ENCODE results near the gene FAM13B. TPM values are rescaled to one million over a fixed set of nuclear protein-coding genes. Genes with fewer than 3 reads are reported as not detected.

Gene FAM13B
- polyA plus RNA-seq, 3 donors: 11.5 to 17.0 (median 12.9) TPM

DNA sequence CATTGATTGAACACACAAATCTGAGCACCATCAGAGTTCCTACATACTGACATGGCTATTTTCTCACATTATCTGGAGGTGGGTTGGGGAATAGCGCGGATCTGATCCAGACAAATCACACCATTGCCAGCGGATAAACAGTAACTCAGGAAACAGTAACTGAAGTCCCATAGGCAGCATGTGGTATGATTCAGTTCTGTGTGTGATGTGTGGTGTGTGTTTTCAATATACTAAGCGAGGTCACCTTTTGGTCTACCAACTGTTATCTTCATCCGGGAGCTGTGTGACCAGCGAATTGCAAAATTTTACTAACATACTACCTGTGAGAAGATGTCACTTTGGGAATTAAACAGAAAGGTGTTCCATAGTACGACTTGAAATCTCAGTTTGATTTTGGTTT is 93.5 kb downstream of the FAM13B start:
- intact Hi-C loops (cut with micrococcal nuclease): no loop called here
- H3K4me3 ChIP-seq (replicated peaks in 1 of 3; ENCODE audit: low read depth in 2 of 3, low read length in 3 of 3): no peak overlapping the region
- H3K9me3 ChIP-seq (replicated peaks in 1 of 2; ENCODE audit: control insufficient read depth in 1 of 2, insufficient read depth in 1 of 2, low read length in 2 of 2): no peaks in the 10 kb centered on the region
- H3K9ac ChIP-seq (ENCODE audit: insufficient read depth, low read length, poor library complexity, severe bottlenecking): no peak overlapping the region
- H2AFZ ChIP-seq (ENCODE audit: insufficient read depth, low read depth, low read length, poor library complexity, severe bottlenecking): no peak overlapping the region
- no peaks in the 10 kb centered on the region for H3K4me1 Mint-ChIP-seq
- H3K27ac ChIP-seq (ENCODE audit: low read depth in 1 of 2, low read length in 2 of 2): no peak overlapping the region
- peaks cover 64 to 81% of the 10 kb centered on the region in 2 donors for H3K36me3 ChIP-seq (replicated peaks in 1 of 2; ENCODE audit: control insufficient read depth in 1 of 2, insufficient read depth in 2 of 2, low read length in 2 of 2)
- no peaks in the 10 kb centered on the region for H3K27me3 Mint-ChIP-seq (ENCODE audit: low read depth in 3 of 3)
- no peaks in the 10 kb centered on the region for H4K20me1 ChIP-seq (ENCODE audit: insufficient read depth, low read length)
- no peak overlapping the region for H3K4me3 Mint-ChIP-seq
- no CpG with 5 or more reads among the region's 7 CpGs for WGBS (ENCODE audit: insufficient coverage)
- H3K9me3 Mint-ChIP-seq: no peaks in the 10 kb centered on the region
- no peak overlapping the region for H3K4me2 ChIP-seq (replicated peaks; ENCODE audit: extremely low read depth, low read length, poor library complexity, severe bottlenecking)
- no peak overlapping the region for H3K27ac Mint-ChIP-seq
- peaks cover 64 to 73% of the 10 kb centered on the region in 2 donors for H3K36me3 Mint-ChIP-seq
- no peak for DNase-seq
- TF ChIP-seq, protein P1, sequence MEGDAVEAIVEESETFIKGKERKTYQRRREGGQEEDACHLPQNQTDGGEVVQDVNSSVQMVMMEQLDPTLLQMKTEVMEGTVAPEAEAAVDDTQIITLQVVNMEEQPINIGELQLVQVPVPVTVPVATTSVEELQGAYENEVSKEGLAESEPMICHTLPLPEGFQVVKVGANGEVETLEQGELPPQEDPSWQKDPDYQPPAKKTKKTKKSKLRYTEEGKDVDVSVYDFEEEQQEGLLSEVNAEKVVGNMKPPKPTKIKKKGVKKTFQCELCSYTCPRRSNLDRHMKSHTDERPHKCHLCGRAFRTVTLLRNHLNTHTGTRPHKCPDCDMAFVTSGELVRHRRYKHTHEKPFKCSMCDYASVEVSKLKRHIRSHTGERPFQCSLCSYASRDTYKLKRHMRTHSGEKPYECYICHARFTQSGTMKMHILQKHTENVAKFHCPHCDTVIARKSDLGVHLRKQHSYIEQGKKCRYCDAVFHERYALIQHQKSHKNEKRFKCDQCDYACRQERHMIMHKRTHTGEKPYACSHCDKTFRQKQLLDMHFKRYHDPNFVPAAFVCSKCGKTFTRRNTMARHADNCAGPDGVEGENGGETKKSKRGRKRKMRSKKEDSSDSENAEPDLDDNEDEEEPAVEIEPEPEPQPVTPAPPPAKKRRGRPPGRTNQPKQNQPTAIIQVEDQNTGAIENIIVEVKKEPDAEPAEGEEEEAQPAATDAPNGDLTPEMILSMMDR (IDR thresholded peaks at IDR 0.05): no peak
- H3K4me1 ChIP-seq (ENCODE audit: control insufficient read depth in 1 of 2, insufficient read depth in 2 of 2, low read length in 2 of 2): no peaks in the 10 kb centered on the region
- H3K27me3 ChIP-seq (ENCODE audit: control insufficient read depth in 2 of 2, insufficient read depth in 2 of 2, low read length in 2 of 2): no peaks in the 10 kb centered on the region
- no peaks in the 10 kb centered on the region for H3K79me2 ChIP-seq (ENCODE audit: insufficient read depth, low read length)

DNA sequence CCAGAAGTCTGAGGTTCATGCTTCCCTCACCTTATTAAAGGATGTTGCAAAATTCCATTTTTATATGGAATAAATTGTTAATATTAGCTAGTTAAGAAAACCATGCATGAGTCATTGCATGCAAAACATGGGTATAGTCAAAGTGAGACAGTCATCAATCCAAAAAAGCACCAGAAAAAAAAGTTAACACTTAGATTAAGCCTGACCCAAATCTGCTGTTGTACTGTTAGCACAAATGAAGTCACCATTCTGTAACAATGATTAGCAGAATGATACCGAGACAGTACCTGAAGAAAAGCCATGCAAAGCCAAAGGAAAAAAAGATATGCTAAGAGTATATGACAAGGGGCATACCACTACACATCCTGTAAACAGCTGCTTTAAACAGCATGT is 94.1 kb downstream of the FAM13B start:
- Mint-ChIP-seq H3K4me1 (no peaks in the 10 kb centered on the region), H3K27ac (no peak overlapping the region), H3K27me3 (ENCODE audit: low read depth in 3 of 3) (no peaks in the 10 kb centered on the region), H3K9me3 (no peaks in the 10 kb centered on the region), H3K36me3 (peaks cover 58 to 67% of the 10 kb centered on the region in 2 donors), H3K4me3 (no peak overlapping the region)
- H3K4me1 ChIP-seq (ENCODE audit: control insufficient read depth in 1 of 2, insufficient read depth in 2 of 2, low read length in 2 of 2): no peaks in the 10 kb centered on the region
- no peaks in the 10 kb centered on the region for H3K27me3 ChIP-seq (ENCODE audit: control insufficient read depth in 2 of 2, insufficient read depth in 2 of 2, low read length in 2 of 2)
- WGBS (ENCODE audit: insufficient coverage): no CpG with 5 or more reads among the region's 1 CpG
- no peak overlapping the region for H3K9ac ChIP-seq (ENCODE audit: insufficient read depth, low read length, poor library complexity, severe bottlenecking)
- DNase-seq: no peak
- intact Hi-C loops (cut with micrococcal nuclease): no loop called here
- peaks cover 58 to 75% of the 10 kb centered on the region in 2 donors for H3K36me3 ChIP-seq (replicated peaks in 1 of 2; ENCODE audit: control insufficient read depth in 1 of 2, insufficient read depth in 2 of 2, low read length in 2 of 2)
- H4K20me1 ChIP-seq (ENCODE audit: insufficient read depth, low read length): no peaks in the 10 kb centered on the region
- no peak overlapping the region for H3K27ac ChIP-seq (ENCODE audit: low read depth in 1 of 2, low read length in 2 of 2)
- no peak overlapping the region for H3K4me2 ChIP-seq (replicated peaks; ENCODE audit: extremely low read depth, low read length, poor library complexity, severe bottlenecking)
- no peak overlapping the region for H2AFZ ChIP-seq (ENCODE audit: insufficient read depth, low read depth, low read length, poor library complexity, severe bottlenecking)
- H3K79me2 ChIP-seq (ENCODE audit: insufficient read depth, low read length): no peaks in the 10 kb centered on the region
- no peak overlapping the region for H3K4me3 ChIP-seq (replicated peaks in 1 of 3; ENCODE audit: low read depth in 2 of 3, low read length in 3 of 3)
- no peaks in the 10 kb centered on the region for H3K9me3 ChIP-seq (replicated peaks in 1 of 2; ENCODE audit: control insufficient read depth in 1 of 2, insufficient read depth in 1 of 2, low read length in 2 of 2)
- TF ChIP-seq, protein P1 (IDR thresholded peaks at IDR 0.05): no peak
